OCI-LY7 (cell line): ENCODE results near the gene THSD7B. TPM values are rescaled to one million over a fixed set of nuclear protein-coding genes. Genes with fewer than 3 reads are reported as not detected.

Source experiments
- BruUV-seq: library from RNA; stranded (reverse); fragments of 400-500 nt; replicated peaks from 2 replicates; lab custom pipeline; 2021; lab: Mats Ljungman, UMichigan
- CTCF ChIA-PET: fragments of 300-600 bp; sonication (Branson Sonifier 250); formaldehyde crosslinking; loops from one replicate; lab custom pipeline; 2022; ENCODE audit warnings: antibody characterized with exemption; ENCODE audit not compliant: unreplicated experiment; lab: Charles Lee
- POLR2A ChIA-PET: fragments of 300-600 bp; sonication (Branson Sonifier 250); formaldehyde crosslinking; loops from one replicate; lab custom pipeline; 2022; ENCODE audit warnings: antibody characterized with exemption; lab: Charles Lee
- DNase-seq: peaks from one replicate; pipeline ENCODE4 v3.0.0-alpha.2; 2015; ENCODE audit warnings: low spot score
- H2AFZ ChIP-seq: fragments of 200-600 bp; sonication (generic), shearing (Covaris generic); 2 replicates; pipeline ENCODE4 v1.6.1; 2014; ENCODE audit warnings: mild to moderate bottlenecking, antibody characterized with exemption, low read length, moderate library complexity
- H3K27ac ChIP-seq: fragments of 200-600 bp; sonication (generic); 2 replicates; pipeline ENCODE4 v1.5.1; 2014; ENCODE audit warnings: mixed run types, low read depth, mild to moderate bottlenecking, moderate library complexity, low read length, inconsistent platforms; ENCODE audit not compliant: poor library complexity, severe bottlenecking
- H3K36me3 ChIP-seq: fragments of 200-600 bp; sonication (generic); 2 replicates; pipeline ENCODE4 v1.6.1; 2014; ENCODE audit warnings: mild to moderate bottlenecking, antibody characterized with exemption, low read length, moderate library complexity, mixed read lengths; ENCODE audit not compliant: insufficient read depth
- H3K4me1 ChIP-seq: fragments of 200-600 bp; sonication (generic); 2 replicates; pipeline ENCODE4 v1.5.1; 2014; ENCODE audit warnings: mild to moderate bottlenecking, low read length; ENCODE audit not compliant: insufficient read depth, poor library complexity, severe bottlenecking
- H3K4me2 ChIP-seq: fragments of 200-600 bp; sonication (generic); 2 replicates; pipeline ENCODE4 v1.6.1; 2014; ENCODE audit warnings: mild to moderate bottlenecking, low read length
- H3K4me3 ChIP-seq: fragments of 200-600 bp; sonication (generic); 2 replicates; pipeline ENCODE4 v1.5.1; 2014; ENCODE audit warnings: mild to moderate bottlenecking, low read depth, low read length; ENCODE audit not compliant: poor library complexity, severe bottlenecking
- H3K79me2 ChIP-seq: fragments of 200-600 bp; sonication (generic); 2 replicates; pipeline ENCODE4 v1.6.1; 2016; ENCODE audit warnings: low read depth, mild to moderate bottlenecking, low read length, moderate library complexity, mixed read lengths; ENCODE audit not compliant: insufficient read depth
- H3K9me2 ChIP-seq: fragments of 200-600 bp; sonication (generic); 2 replicates; pipeline ENCODE4 v1.6.1; 2016; ENCODE audit warnings: mild to moderate bottlenecking, low read length, mixed read lengths; ENCODE audit not compliant: insufficient read depth
- H3K9me3 ChIP-seq: fragments of 200-600 bp; sonication (generic); 2 replicates; pipeline ENCODE4 v1.6.1; 2014; ENCODE audit warnings: mild to moderate bottlenecking, mixed run types, low read length, mixed read lengths
- H4K20me1 ChIP-seq: fragments of 200-600 bp; sonication (generic); 2 replicates; pipeline ENCODE4 v1.6.1; 2014; ENCODE audit warnings: mild to moderate bottlenecking, antibody characterized with exemption, low read length, moderate library complexity, mixed read lengths; ENCODE audit not compliant: insufficient read depth
- EZH2phosphoT487 ChIP-seq: fragments of 200-600 bp; sonication (generic); IDR thresholded peaks from 2 replicates; pipeline ENCODE4 v1.6.1; 2018; ENCODE audit warnings: low read depth, borderline replicate concordance, mild to moderate bottlenecking, mixed run types, antibody characterized with exemption, low read length, moderate library complexity, mixed read lengths
- intact Hi-C: fragments of 100-400 bp; cut with micrococcal nuclease; formaldehyde crosslinking; loops from one replicate; pipeline ENCODE4 v1.10.0; 2022; ENCODE audit not compliant: unreplicated experiment
- total RNA-seq, 2 experiments: library from RNA; depleted of rRNA in 1 of 2; stranded (reverse); fragments of >200 nt in 1 of 2; shearing (Covaris generic) in 1 of 2; gene quantifications; 2 replicates each; pipeline ENCODE4 v1.2.3, GENCODE V29; 2014 to 2022
- TF ChIP-seq, protein P1 (sequence below): fragments of 200-600 bp; sonication (generic); conservative IDR thresholded peaks from 2 replicates; pipeline ENCODE4 v1.5.1; 2014; ENCODE audit warnings: mild to moderate bottlenecking, antibody characterized with exemption, low read length, moderate library complexity, mixed read lengths

The THSD7B gene
- total RNA-seq, 2 experiments from 2014 or later: 1.8 TPM

DNA sequence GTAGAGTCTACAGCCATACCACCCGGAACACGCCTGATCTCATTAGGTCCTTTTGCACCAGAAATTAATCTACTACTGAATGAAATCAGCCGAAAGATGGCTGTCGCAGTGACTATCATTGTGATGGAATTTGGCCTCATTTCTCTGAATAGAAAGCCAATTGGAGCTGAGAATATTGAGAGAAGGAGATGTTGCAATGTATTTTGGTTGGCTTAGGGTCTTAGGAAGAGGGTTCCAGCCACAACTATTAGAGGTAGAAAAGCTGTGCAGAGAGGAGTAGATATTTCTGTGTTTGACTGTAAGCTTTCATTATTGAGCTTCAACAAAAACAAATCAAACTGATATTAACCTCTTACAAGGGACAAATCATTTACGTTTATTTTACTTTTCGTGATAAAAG is 98.1 kb downstream of the THSD7B start:
- Histone ChIP-seq H3K79me2 (no peaks in the 10 kb centered on the region), H3K4me3 (no peak overlapping the region), H3K9me2 (no peaks in the 10 kb centered on the region), H3K9me3 (no peaks in the 10 kb centered on the region), H2AFZ (no peak overlapping the region), H3K27ac (no peak overlapping the region), H3K36me3 (no peaks in the 10 kb centered on the region), H4K20me1 (no peaks in the 10 kb centered on the region), H3K4me2 (no peak overlapping the region), H3K4me1 (no peaks in the 10 kb centered on the region)
- intact Hi-C loops: no loop called here
- BruUV-seq: no TSS peak
- TF ChIP-seq, protein P1, sequence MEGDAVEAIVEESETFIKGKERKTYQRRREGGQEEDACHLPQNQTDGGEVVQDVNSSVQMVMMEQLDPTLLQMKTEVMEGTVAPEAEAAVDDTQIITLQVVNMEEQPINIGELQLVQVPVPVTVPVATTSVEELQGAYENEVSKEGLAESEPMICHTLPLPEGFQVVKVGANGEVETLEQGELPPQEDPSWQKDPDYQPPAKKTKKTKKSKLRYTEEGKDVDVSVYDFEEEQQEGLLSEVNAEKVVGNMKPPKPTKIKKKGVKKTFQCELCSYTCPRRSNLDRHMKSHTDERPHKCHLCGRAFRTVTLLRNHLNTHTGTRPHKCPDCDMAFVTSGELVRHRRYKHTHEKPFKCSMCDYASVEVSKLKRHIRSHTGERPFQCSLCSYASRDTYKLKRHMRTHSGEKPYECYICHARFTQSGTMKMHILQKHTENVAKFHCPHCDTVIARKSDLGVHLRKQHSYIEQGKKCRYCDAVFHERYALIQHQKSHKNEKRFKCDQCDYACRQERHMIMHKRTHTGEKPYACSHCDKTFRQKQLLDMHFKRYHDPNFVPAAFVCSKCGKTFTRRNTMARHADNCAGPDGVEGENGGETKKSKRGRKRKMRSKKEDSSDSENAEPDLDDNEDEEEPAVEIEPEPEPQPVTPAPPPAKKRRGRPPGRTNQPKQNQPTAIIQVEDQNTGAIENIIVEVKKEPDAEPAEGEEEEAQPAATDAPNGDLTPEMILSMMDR: no peak
- no peak for TF ChIP-seq EZH2phosphoT487
- POLR2A ChIA-PET: interaction anchor here (0.5 kb wide), 1 partner anchor 136 kb away, joined by 4 read pairs; no protein-coding TSS in a partner anchor
- CTCF ChIA-PET: no interaction called here
- no peak for DNase-seq

DNA sequence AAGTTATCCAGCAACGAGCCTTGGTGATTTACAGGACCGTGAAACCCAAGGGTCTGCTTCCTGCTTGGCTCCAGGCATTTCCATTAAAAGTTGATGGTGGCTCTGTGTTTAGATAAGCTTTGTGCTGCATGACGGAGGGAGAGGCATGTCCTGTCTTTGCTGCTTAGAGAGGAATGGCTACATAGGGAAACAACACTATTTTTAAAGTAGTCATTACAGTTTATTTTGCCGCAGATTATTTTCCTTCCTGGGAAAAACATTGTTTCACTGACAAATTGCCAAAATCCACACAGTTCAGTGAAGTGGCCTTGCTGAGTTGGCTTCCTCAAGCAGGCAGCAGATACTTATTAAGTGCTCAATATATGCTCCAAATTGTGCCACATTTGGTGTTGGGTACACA is 98.5 kb downstream of the THSD7B start:
- Histone ChIP-seq H3K79me2 (no peaks in the 10 kb centered on the region), H3K4me2 (no peak overlapping the region), H3K4me1 (no peaks in the 10 kb centered on the region), H3K27ac (no peak overlapping the region), H3K9me2 (no peaks in the 10 kb centered on the region), H3K36me3 (no peaks in the 10 kb centered on the region), H3K9me3 (no peaks in the 10 kb centered on the region), H3K4me3 (no peak overlapping the region), H2AFZ (no peak overlapping the region), H4K20me1 (no peaks in the 10 kb centered on the region)
- no peak for TF ChIP-seq EZH2phosphoT487
- TF ChIP-seq, protein P1: no peak
- no TSS peak for BruUV-seq
- intact Hi-C loops: no loop called here
- ChIA-PET CTCF (no interaction called here), POLR2A (interaction anchor here (0.5 to 0.7 kb wide), 3 partner anchors 64 to 136 kb away, joined by 3 to 4 read pairs (median 3); no protein-coding TSS in a partner anchor)
- no peak for DNase-seq

DNA sequence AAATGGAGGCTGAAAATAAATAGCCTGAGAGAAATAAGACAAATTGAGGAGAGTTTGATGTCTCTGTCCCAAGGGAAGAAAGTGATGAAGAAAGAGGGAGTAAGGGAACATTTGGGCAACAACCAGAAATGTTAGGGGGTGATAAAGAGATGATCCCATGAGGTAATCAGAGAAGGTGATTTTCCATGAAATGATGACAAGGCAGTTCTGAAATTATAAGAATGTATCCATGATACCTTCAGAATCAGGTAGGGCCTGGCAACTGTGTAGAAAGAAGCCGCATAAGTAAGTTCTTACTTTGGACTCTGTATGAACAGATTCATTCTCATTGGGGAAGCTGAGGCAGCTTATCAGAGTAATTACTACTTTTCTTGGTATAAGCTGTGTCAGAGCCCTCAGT is 106.1 kb downstream of the THSD7B start:
- Histone ChIP-seq H3K4me1 (no peaks in the 10 kb centered on the region), H3K36me3 (no peaks in the 10 kb centered on the region), H4K20me1 (no peaks in the 10 kb centered on the region), H3K4me2 (no peak overlapping the region), H3K79me2 (no peaks in the 10 kb centered on the region), H3K9me2 (no peaks in the 10 kb centered on the region), H3K9me3 (no peaks in the 10 kb centered on the region), H3K27ac (no peak overlapping the region), H3K4me3 (no peak overlapping the region), H2AFZ (no peak overlapping the region)
- no peak for DNase-seq
- intact Hi-C loops: loop anchor here (5.0 kb wide), 1 partner anchor 966 kb away; no protein-coding TSS in a partner anchor
- ChIA-PET POLR2A (no interaction called here), CTCF (no interaction called here)
- no TSS peak for BruUV-seq
- TF ChIP-seq, protein P1: no peak
- no peak for TF ChIP-seq EZH2phosphoT487
